ENCODE data around the gene FUCA2. TPM values are rescaled to one million over a fixed set of nuclear protein-coding genes. Genes with fewer than 3 reads are reported as not detected.

The FUCA2 gene
- polyA plus RNA-seq, 1 donor, result 25.3 TPM

Other genes starting within 250 kb of the FUCA2 start
- gene ADAT2, start 61.0 kb downstream of the FUCA2 start, polyA plus RNA-seq (ENCODE audit: insufficient read length), result 9.7 TPM
- 12.8 TPM for gene PEX3, start 60.9 kb downstream of the FUCA2 start, polyA plus RNA-seq (ENCODE audit: insufficient read length)
- gene PHACTR2, start 166.2 kb upstream of the FUCA2 start, polyA plus RNA-seq (ENCODE audit: insufficient read length), result 36.5 TPM